Fibroblast of pulmonary artery (primary cell): ENCODE data around the gene SQOR.

Experiments used
- DNase-seq: peaks from one replicate; pipeline ENCODE4 v3.0.0-alpha.2; 2010; ENCODE audit warnings: low read depth
- H3K4me3 ChIP-seq: replicated peaks from 2 replicates; pipeline ENCODE4 v1.5.1; 2011; ENCODE audit warnings: low read depth, mild to moderate bottlenecking, control low read depth, low read length, moderate library complexity
- CTCF ChIP-seq: IDR thresholded peaks from 2 replicates; pipeline ENCODE4 v1.5.1; 2011; ENCODE audit warnings: mild to moderate bottlenecking, control low read depth, low read length, inconsistent platforms; ENCODE audit errors: missing control alignments

SQOR gene

GRCh38 chr15:45640616-45641015, 5.8 kb downstream of the SQOR start:
- H3K4me3 ChIP-seq = no peak overlapping the region
- peak; percentile 87 for DNase-seq
- no peak for TF ChIP-seq CTCF

- no peak overlapping the region for H3K4me3 ChIP-seq
- DNase-seq = peak; percentile 92
- TF ChIP-seq CTCF = no peak
Observed at GRCh38 chr15:45641374-45641781, 6.5 kb downstream of the SQOR start.

GRCh38 chr15:45641999-45642932, 7.4 kb downstream of the SQOR start:
- H3K4me3 ChIP-seq = no peak overlapping the region
- DNase-seq = peak; percentile 93

GRCh38 chr15:45644437-45644836, 9.6 kb downstream of the SQOR start:
- no peak for TF ChIP-seq CTCF
- DNase-seq = no peak
- no peak overlapping the region for H3K4me3 ChIP-seq

More at GRCh38 chr15:45641999-45642932, 7.4 kb downstream of the SQOR start:
- no peak for TF ChIP-seq CTCF

GRCh38 chr15:45645026-45645980, 10.5 kb downstream of the SQOR start:
- TF ChIP-seq CTCF = no peak
- peak; percentile 95 for DNase-seq
- no peak overlapping the region for H3K4me3 ChIP-seq

GRCh38 chr15:45646220-45646619, 11.4 kb downstream of the SQOR start:
- H3K4me3 ChIP-seq = no peak overlapping the region
- no peak for TF ChIP-seq CTCF
- DNase-seq = peak; percentile 63
